Cardiac muscle cell (in vitro differentiated cells and primary cell): ENCODE data around the gene BMP4. TPM values are rescaled to one million over a fixed set of nuclear protein-coding genes. Genes with fewer than 3 reads are reported as not detected.

Experiments used
- DNase-seq, 2 donors: peaks; one replicate each; pipeline versions ENCODE4 v3.0.0 to v3.0.0-alpha.2; 2010 to 2017; ENCODE audit warnings: low read depth in 1 of 2, low spot score in 1 of 2
- H3K27ac ChIP-seq: fragments of 200-600 bp; sonication (generic); 2 replicates; pipeline ENCODE4 v1.5.1; 2016
- H3K27me3 ChIP-seq: fragments of 200-600 bp; sonication (generic); 2 replicates; pipeline ENCODE4 v1.6.0; 2016; ENCODE audit warnings: control low read depth
- H3K36me3 ChIP-seq: fragments of 200-600 bp; sonication (generic); 2 replicates; pipeline ENCODE4 v1.5.1; 2016; ENCODE audit warnings: control low read depth
- H3K4me1 ChIP-seq: fragments of 200-600 bp; sonication (generic); 2 replicates; pipeline ENCODE4 v1.8.1; 2017; ENCODE audit warnings: low read depth, mild to moderate bottlenecking, mixed run types
- H3K4me3 ChIP-seq: fragments of 200-600 bp; sonication (generic); 2 replicates; pipeline ENCODE4 v1.5.1; 2016; ENCODE audit warnings: mild to moderate bottlenecking
- H3K9me3 ChIP-seq: fragments of 200-600 bp; sonication (generic); 2 replicates; pipeline ENCODE4 v1.5.1; 2017; ENCODE audit warnings: low read depth, mild to moderate bottlenecking, control low read depth
- CTCF ChIP-seq: IDR thresholded peaks from 2 replicates; pipeline ENCODE4 v1.5.1; 2012; ENCODE audit warnings: low read depth, mild to moderate bottlenecking, low read length
- polyA plus RNA-seq: library from polyadenylated mRNA; unstranded; fragments of >200 nt; fragmentation: Nextera tagmentation; extraction: Ambion mirVana; gene quantifications from 2 replicates; pipeline ENCODE4 v1.2.1, GENCODE V29; 2016
- total RNA-seq: library from RNA; depleted of rRNA; stranded (reverse); fragments of >200 nt; gene quantifications from 2 replicates; pipeline ENCODE4 v1.2.3, GENCODE V29; 2016

BMP4 gene
- total and polyA plus RNA-seq, 2 experiments from 2014 or later = 10.6 to 11.4 TPM

- Histone ChIP-seq H3K36me3 (no peaks in the 10 kb centered on the region), H3K27ac (no peak overlapping the region), H3K9me3 (no peaks in the 10 kb centered on the region), H3K4me1 (no peaks in the 10 kb centered on the region), H3K4me3 (no peak overlapping the region), H3K27me3 (no peaks in the 10 kb centered on the region)
- DNase-seq = peak in 1 of 2 donors; percentile 36
- no peak for TF ChIP-seq CTCF
Observed at GRCh38 chr14:53915364-53916014, 41.1 kb downstream of the BMP4 start.

- no peak for DNase-seq
- Histone ChIP-seq H3K36me3 (no peaks in the 10 kb centered on the region), H3K27me3 (no peaks in the 10 kb centered on the region), H3K9me3 (no peaks in the 10 kb centered on the region), H3K4me3 (no peak overlapping the region), H3K4me1 (no peaks in the 10 kb centered on the region), H3K27ac (no peak overlapping the region)
- TF ChIP-seq CTCF = no peak
Observed at GRCh38 chr14:53912021-53912420, 44.6 kb downstream of the BMP4 start.

- Histone ChIP-seq H3K36me3 (no peaks in the 10 kb centered on the region), H3K4me1 (no peaks in the 10 kb centered on the region), H3K4me3 (no peak overlapping the region), H3K27ac (no peak overlapping the region), H3K9me3 (no peaks in the 10 kb centered on the region), H3K27me3 (no peaks in the 10 kb centered on the region)
- peak in 1 of 2 donors; percentile 11 for DNase-seq
- no peak for TF ChIP-seq CTCF
Observed at GRCh38 chr14:53908416-53908815, 48.2 kb downstream of the BMP4 start.

- no peaks in the 10 kb centered on the region for H3K4me1 ChIP-seq
- no peak overlapping the region for H3K27ac ChIP-seq
- H3K36me3 ChIP-seq = no peaks in the 10 kb centered on the region
- no peak for DNase-seq
- H3K4me3 ChIP-seq = no peak overlapping the region
- H3K9me3 ChIP-seq = no peaks in the 10 kb centered on the region
- no peaks in the 10 kb centered on the region for H3K27me3 ChIP-seq
- TF ChIP-seq CTCF = no peak
Observed at GRCh38 chr14:53902307-53902706, 54.3 kb downstream of the BMP4 start.

GRCh38 chr14:53900499-53900898, 56.1 kb downstream of the BMP4 start:
- Histone ChIP-seq H3K36me3 (no peaks in the 10 kb centered on the region), H3K27me3 (no peaks in the 10 kb centered on the region), H3K9me3 (no peaks in the 10 kb centered on the region), H3K27ac (no peak overlapping the region), H3K4me3 (no peak overlapping the region), H3K4me1 (no peaks in the 10 kb centered on the region)
- no peak for TF ChIP-seq CTCF
- DNase-seq = peak in 1 of 2 donors; percentile 19
